ENCODE measurements around the gene MN1. TPM values are rescaled to one million over a fixed set of nuclear protein-coding genes. Genes with fewer than 3 reads are reported as not detected.
"Not testable (repeated sequence)": the region's sequence is repeated elsewhere in the genome, so short reads cannot be mapped to it uniquely, and the experiment has no call there.

The MN1 gene
- total RNA-seq, 2 experiments from 2014 or later: 0.12 TPM; not detected in 1

- H3K27me3 Mint-ChIP-seq (ENCODE audit: low read depth): peaks cover 18% of the 10 kb centered on the region
- no peak overlapping the region for H3K4me3 Mint-ChIP-seq
- CTCF ChIA-PET: no interaction called here
Measured at GRCh38 chr22:27746918-27747317, 54.6 kb downstream of the MN1 start.

GRCh38 chr22:27745809-27746208, 55.7 kb downstream of the MN1 start:
- Mint-ChIP-seq H3K36me3 (ENCODE audit: low read depth) (no peaks in the 10 kb centered on the region), H3K4me3 (no peak overlapping the region), H3K4me1 (ENCODE audit: low read depth) (peaks cover 1% of the 10 kb centered on the region), H3K9me3 (no peaks in the 10 kb centered on the region), H3K27ac (no peak overlapping the region), H3K27me3 (ENCODE audit: low read depth) (peaks cover 14% of the 10 kb centered on the region)
- DNase-seq: no peak
- CTCF ChIA-PET: no interaction called here
- intact Hi-C loops (cut with micrococcal nuclease): no loop called here

More at GRCh38 chr22:27746918-27747317, 54.6 kb downstream of the MN1 start:
- intact Hi-C loops (cut with micrococcal nuclease): no loop called here
- H3K9me3 Mint-ChIP-seq: no peaks in the 10 kb centered on the region
- H3K27ac Mint-ChIP-seq: no peak overlapping the region
- H3K4me1 Mint-ChIP-seq (ENCODE audit: low read depth): peaks cover 1% of the 10 kb centered on the region
- no peak for DNase-seq
- no peaks in the 10 kb centered on the region for H3K36me3 Mint-ChIP-seq (ENCODE audit: low read depth)

- Mint-ChIP-seq H3K27ac (no peak overlapping the region), H3K4me3 (no peak overlapping the region), H3K9me3 (peaks cover 5% of the 10 kb centered on the region), H3K36me3 (ENCODE audit: low read depth) (no peaks in the 10 kb centered on the region), H3K27me3 (ENCODE audit: low read depth) (peaks cover 14% of the 10 kb centered on the region), H3K4me1 (ENCODE audit: low read depth) (peaks cover 1% of the 10 kb centered on the region)
- CTCF ChIA-PET: no interaction called here
- intact Hi-C loops (cut with micrococcal nuclease): no loop called here
- no peak for DNase-seq
Measured at GRCh38 chr22:27745154-27745553, 56.4 kb downstream of the MN1 start.

- H3K4me1 Mint-ChIP-seq (ENCODE audit: low read depth); intact Hi-C loops (cut with micrococcal nuclease); DNase-seq; H3K36me3 Mint-ChIP-seq (ENCODE audit: low read depth); H3K4me3 Mint-ChIP-seq; CTCF ChIA-PET; H3K27ac Mint-ChIP-seq; H3K9me3 Mint-ChIP-seq: not testable (repeated sequence)
- H3K27me3 Mint-ChIP-seq (ENCODE audit: low read depth): peaks cover 12% of the 10 kb centered on the region
Measured at GRCh38 chr22:27744078-27744477, 57.5 kb downstream of the MN1 start.

GRCh38 chr22:27740202-27740748, 61.3 kb downstream of the MN1 start:
- Mint-ChIP-seq H3K27ac (no peak overlapping the region), H3K4me1 (ENCODE audit: low read depth) (no peaks in the 10 kb centered on the region), H3K27me3 (ENCODE audit: low read depth) (peaks cover 3% of the 10 kb centered on the region), H3K36me3 (ENCODE audit: low read depth) (no peaks in the 10 kb centered on the region), H3K9me3 (peaks cover 16% of the 10 kb centered on the region), H3K4me3 (no peak overlapping the region)
- CTCF ChIA-PET: no interaction called here
- no peak for DNase-seq
- intact Hi-C loops (cut with micrococcal nuclease): no loop called here

DNA sequence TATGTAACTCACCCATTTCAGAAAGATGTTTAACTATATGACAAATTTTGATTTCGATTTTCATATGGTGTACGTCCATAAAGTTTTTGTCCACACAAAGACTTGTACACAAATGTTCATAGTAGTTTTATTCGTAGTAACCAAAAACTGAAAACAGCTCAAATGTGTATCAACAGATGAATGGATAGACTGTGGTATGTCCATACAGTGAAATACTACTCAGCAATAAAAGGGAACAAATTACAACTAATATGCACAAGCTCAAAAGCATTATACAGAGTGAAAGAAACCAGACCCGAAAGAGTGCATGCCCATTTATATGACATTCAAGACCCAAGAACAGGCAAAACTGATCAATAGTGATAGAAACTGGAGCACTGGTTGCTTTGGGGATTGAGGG, 64.0 kb downstream of the MN1 start:
- Mint-ChIP-seq H3K9me3 (peaks cover 16% of the 10 kb centered on the region), H3K36me3 (ENCODE audit: low read depth) (no peaks in the 10 kb centered on the region), H3K27me3 (ENCODE audit: low read depth) (peaks cover 3% of the 10 kb centered on the region), H3K27ac (no peak overlapping the region), H3K4me3 (no peak overlapping the region), H3K4me1 (ENCODE audit: low read depth) (no peaks in the 10 kb centered on the region)
- CTCF ChIA-PET: no interaction called here
- DNase-seq: no peak
- intact Hi-C loops (cut with micrococcal nuclease): no loop called here

DNA sequence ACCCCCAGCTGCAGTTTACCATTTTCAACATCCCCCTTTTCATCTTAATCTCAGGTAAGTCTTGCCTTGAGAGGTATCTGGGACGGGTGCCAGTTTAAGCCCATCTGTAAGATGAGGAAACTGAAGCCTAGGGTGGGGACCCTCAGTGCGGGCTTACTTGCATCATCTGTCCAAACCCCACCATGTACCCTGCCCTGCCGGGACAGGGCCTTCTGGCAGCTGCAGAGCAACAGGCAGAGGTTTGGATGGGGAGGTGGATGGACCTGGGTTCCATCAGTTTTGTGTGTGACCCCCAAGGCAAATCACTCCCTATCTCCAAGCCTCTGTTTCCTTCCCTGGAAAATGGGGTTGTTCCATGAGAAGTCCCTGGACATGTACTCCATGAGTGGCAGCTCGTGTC, 67.5 kb downstream of the MN1 start:
- H3K4me1 Mint-ChIP-seq (ENCODE audit: low read depth): no peaks in the 10 kb centered on the region
- H3K9me3 Mint-ChIP-seq: peaks cover 10% of the 10 kb centered on the region
- no peak overlapping the region for H3K4me3 Mint-ChIP-seq
- intact Hi-C loops (cut with micrococcal nuclease): no loop called here
- no peak for DNase-seq
- no peak overlapping the region for H3K27ac Mint-ChIP-seq
- CTCF ChIA-PET: interaction anchor here (0.6 kb wide), 1 partner anchor 14 kb away, joined by 3 read pairs; no protein-coding TSS in a partner anchor
- H3K36me3 Mint-ChIP-seq (ENCODE audit: low read depth): no peaks in the 10 kb centered on the region
- H3K27me3 Mint-ChIP-seq (ENCODE audit: low read depth): peaks cover 4% of the 10 kb centered on the region

GRCh38 chr22:27732841-27733240, 68.7 kb downstream of the MN1 start:
- CTCF ChIA-PET: no interaction called here
- DNase-seq: no peak
- intact Hi-C loops (cut with micrococcal nuclease): no loop called here
- Mint-ChIP-seq H3K36me3 (ENCODE audit: low read depth) (no peaks in the 10 kb centered on the region), H3K27me3 (ENCODE audit: low read depth) (peaks cover 4% of the 10 kb centered on the region), H3K4me3 (no peak overlapping the region), H3K9me3 (peaks cover 9% of the 10 kb centered on the region), H3K27ac (no peak overlapping the region), H3K4me1 (ENCODE audit: low read depth) (no peaks in the 10 kb centered on the region)

DNA sequence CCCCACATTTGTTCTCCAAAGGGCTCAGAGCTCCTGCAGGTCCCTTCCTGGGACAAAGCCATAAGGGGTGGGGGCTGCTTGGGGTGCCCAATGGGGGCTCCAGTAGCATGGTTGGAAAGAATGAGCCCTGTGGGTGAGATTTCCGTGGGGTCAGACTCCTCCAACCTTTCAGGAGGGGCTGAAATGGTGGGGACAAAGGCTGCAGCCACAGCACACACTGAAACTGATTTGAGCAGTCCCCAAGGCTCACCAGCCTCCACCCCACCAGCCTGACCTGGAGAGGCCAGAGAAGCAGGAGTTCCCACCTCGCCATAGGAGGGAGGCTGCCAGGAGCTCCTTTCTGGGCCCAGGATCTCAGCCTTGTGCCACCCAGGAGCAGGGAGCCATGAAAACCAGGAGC, 69.2 kb downstream of the MN1 start:
- intact Hi-C loops (cut with micrococcal nuclease): no loop called here
- CTCF ChIA-PET: no interaction called here
- no peak overlapping the region for H3K27ac Mint-ChIP-seq
- H3K27me3 Mint-ChIP-seq (ENCODE audit: low read depth): peaks cover 5% of the 10 kb centered on the region
- no peak overlapping the region for H3K4me3 Mint-ChIP-seq
- H3K9me3 Mint-ChIP-seq: peaks cover 5% of the 10 kb centered on the region
- DNase-seq: no peak
- no peaks in the 10 kb centered on the region for H3K36me3 Mint-ChIP-seq (ENCODE audit: low read depth)
- H3K4me1 Mint-ChIP-seq (ENCODE audit: low read depth): no peaks in the 10 kb centered on the region

- Mint-ChIP-seq H3K4me1 (ENCODE audit: low read depth) (no peaks in the 10 kb centered on the region), H3K4me3 (no peak overlapping the region), H3K36me3 (ENCODE audit: low read depth) (no peaks in the 10 kb centered on the region), H3K9me3 (peaks cover 3% of the 10 kb centered on the region), H3K27me3 (ENCODE audit: low read depth) (peaks cover 8% of the 10 kb centered on the region), H3K27ac (no peak overlapping the region)
- CTCF ChIA-PET: no interaction called here
- intact Hi-C loops (cut with micrococcal nuclease): no loop called here
- DNase-seq: no peak
Measured at GRCh38 chr22:27731621-27732020, 69.9 kb downstream of the MN1 start.

GRCh38 chr22:27730641-27731433, 70.7 kb downstream of the MN1 start:
- CTCF ChIA-PET: no interaction called here
- intact Hi-C loops (cut with micrococcal nuclease): no loop called here
- Mint-ChIP-seq H3K27me3 (ENCODE audit: low read depth) (peaks cover 11% of the 10 kb centered on the region), H3K36me3 (ENCODE audit: low read depth) (no peaks in the 10 kb centered on the region), H3K9me3 (no peaks in the 10 kb centered on the region), H3K4me1 (ENCODE audit: low read depth) (no peaks in the 10 kb centered on the region), H3K27ac (no peak overlapping the region), H3K4me3 (no peak overlapping the region)
- no peak for DNase-seq

DNA sequence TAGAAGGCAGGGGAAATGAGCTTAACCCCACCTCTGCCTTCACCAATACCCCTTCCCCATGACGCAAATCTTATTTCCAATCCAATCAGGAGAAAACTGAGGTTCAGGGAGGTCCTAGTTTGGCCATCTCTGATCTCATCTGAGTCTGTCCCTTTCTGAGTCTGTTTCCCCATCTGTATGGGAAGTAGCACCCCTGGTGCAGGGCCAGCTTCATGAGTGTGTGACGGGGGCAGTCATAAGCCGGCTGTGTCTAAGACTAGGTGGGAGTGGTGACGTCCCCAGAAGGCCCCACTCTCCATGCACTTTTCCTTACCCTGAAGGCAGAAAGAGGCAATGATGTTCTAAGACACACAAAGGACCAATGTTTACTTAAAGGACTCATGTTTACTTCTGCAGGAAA, 72.3 kb downstream of the MN1 start:
- H3K36me3 Mint-ChIP-seq (ENCODE audit: low read depth): no peaks in the 10 kb centered on the region
- CTCF ChIA-PET: no interaction called here

GRCh38 chr22:27727673-27728451, 73.7 kb downstream of the MN1 start:
- peaks cover 2% of the 10 kb centered on the region for H3K9me3 Mint-ChIP-seq
- H3K27ac Mint-ChIP-seq: no peak overlapping the region
- no peaks in the 10 kb centered on the region for H3K4me1 Mint-ChIP-seq (ENCODE audit: low read depth)
- H3K27me3 Mint-ChIP-seq (ENCODE audit: low read depth): peaks cover 21% of the 10 kb centered on the region
- CTCF ChIA-PET: no interaction called here
- intact Hi-C loops (cut with micrococcal nuclease): no loop called here
- H3K4me3 Mint-ChIP-seq: no peak overlapping the region
- no peaks in the 10 kb centered on the region for H3K36me3 Mint-ChIP-seq (ENCODE audit: low read depth)
- DNase-seq: no peak

More for the DNA sequence above, 72.3 kb downstream of the MN1 start:
- intact Hi-C loops (cut with micrococcal nuclease): no loop called here
- H3K27me3 Mint-ChIP-seq (ENCODE audit: low read depth): peaks cover 14% of the 10 kb centered on the region
- H3K4me1 Mint-ChIP-seq (ENCODE audit: low read depth): no peaks in the 10 kb centered on the region
- no peak overlapping the region for H3K4me3 Mint-ChIP-seq
- H3K27ac Mint-ChIP-seq: no peak overlapping the region
- peaks cover 2% of the 10 kb centered on the region for H3K9me3 Mint-ChIP-seq
- DNase-seq: no peak

Measured in activated naive CD4-positive, alpha-beta T cell treated with anti-CD3 and anti-CD28 coated beads for 36 hours (primary cell).